GM21619 (cell line): ENCODE results near the gene MMP24.

Source experiments
- ATAC-seq: cut with Tn5 transposase; IDR thresholded peaks from one replicate; pipeline ENCODE4 v1.9.1; 2021; ENCODE audit not compliant: unreplicated experiment

Gene MMP24

GRCh38 chr20:35277531-35278395 lies 51.3 kb downstream of the MMP24 start, which contains the start of gene MMP24OS:
Gene MMP24OS (minus strand): TSS chr20:35278122. CDS start chr20:35277929, 193 bp downstream.
- ATAC-seq, result peak; percentile 78

- no peak for ATAC-seq
Observed at GRCh38 chr20:35279040-35279439, 52.5 kb downstream of the MMP24 start.

GRCh38 chr20:35279533-35280174 lies 53.2 kb downstream of the MMP24 start:
- ATAC-seq, result no peak

- ATAC-seq, result no peak
Observed at GRCh38 chr20:35280523-35280922, 54.0 kb downstream of the MMP24 start.

- no peak for ATAC-seq
Observed at GRCh38 chr20:35281506-35282101, 55.1 kb downstream of the MMP24 start.

- ATAC-seq, result no peak
Observed at GRCh38 chr20:35283441-35284266, 57.2 kb downstream of the MMP24 start.

GRCh38 chr20:35284267-35284991 lies 57.9 kb downstream of the MMP24 start, which contains the start of gene EIF6:
Gene EIF6 (minus strand): TSS chr20:35284772. CDS start chr20:35284487, 285 bp downstream.
- peak; percentile 79 for ATAC-seq

GRCh38 chr20:35284992-35285805 lies 58.7 kb downstream of the MMP24 start:
- peak; percentile 11 for ATAC-seq

- no peak for ATAC-seq
Observed at GRCh38 chr20:35285806-35286076, 59.3 kb downstream of the MMP24 start.

- ATAC-seq, result no peak
Observed at GRCh38 chr20:35286077-35286898, 59.8 kb downstream of the MMP24 start.

GRCh38 chr20:35286899-35287508 lies 60.5 kb downstream of the MMP24 start:
- ATAC-seq, result no peak

- ATAC-seq, result no peak
Observed at GRCh38 chr20:35287509-35288324, 61.2 kb downstream of the MMP24 start.

GRCh38 chr20:35288325-35289060 lies 62.0 kb downstream of the MMP24 start:
- ATAC-seq, result no peak

- no peak for ATAC-seq
Observed at GRCh38 chr20:35290186-35290886, 63.8 kb downstream of the MMP24 start.

GRCh38 chr20:35290887-35291417 lies 64.5 kb downstream of the MMP24 start:
- no peak for ATAC-seq
